ENCODE measurements around the gene IRX4. TPM values are rescaled to one million over a fixed set of nuclear protein-coding genes. Genes with fewer than 3 reads are reported as not detected.

The IRX4 gene
- total RNA-seq, 1 donor from 2014 or later = 17.6 TPM

- DNase-seq (ENCODE audit: missing footprints) (no peak), ATAC-seq (no peak)
- intact Hi-C loops (cut with DNase I) = no loop called here
These were observed 33.6 kb upstream of the IRX4 start for GRCh38 chr5:1916041-1917001.

- DNase-seq (ENCODE audit: missing footprints) (no peak), ATAC-seq (no peak)
- intact Hi-C loops (cut with DNase I) = no loop called here
These were observed 32.6 kb upstream of the IRX4 start for GRCh38 chr5:1915316-1915715.

- DNase-seq (ENCODE audit: missing footprints) = no peak
- intact Hi-C loops (cut with DNase I) = no loop called here
- ATAC-seq = no peak
These were observed 31.7 kb upstream of the IRX4 start for GRCh38 chr5:1914471-1914870.

- DNase-seq (ENCODE audit: missing footprints) (no peak), ATAC-seq (no peak)
- intact Hi-C loops (cut with DNase I) = no loop called here
These were observed 30.9 kb upstream of the IRX4 start for GRCh38 chr5:1913578-1913977.

GRCh38 chr5:1912951-1913565, 30.3 kb upstream of the IRX4 start:
- DNase-seq (ENCODE audit: missing footprints) = no peak
- no peak for ATAC-seq
- intact Hi-C loops (cut with DNase I) = no loop called here

- intact Hi-C loops (cut with DNase I) = no loop called here
- DNase-seq (ENCODE audit: missing footprints) (no peak), ATAC-seq (no peak)
These were observed 29.1 kb upstream of the IRX4 start for GRCh38 chr5:1911773-1912235.

- intact Hi-C loops (cut with DNase I) = no loop called here
- no peak for DNase-seq (ENCODE audit: missing footprints)
These were observed 28.4 kb upstream of the IRX4 start for GRCh38 chr5:1910861-1911772.

GRCh38 chr5:1910081-1910760, 27.5 kb upstream of the IRX4 start:
- ATAC-seq = no peak
- intact Hi-C loops (cut with DNase I) = no loop called here
- DNase-seq (ENCODE audit: missing footprints) = no peak

More at GRCh38 chr5:1910861-1911772, 28.4 kb upstream of the IRX4 start:
- ATAC-seq = no peak

GRCh38 chr5:1909346-1909985, 26.7 kb upstream of the IRX4 start:
- ATAC-seq = no peak
- intact Hi-C loops (cut with DNase I) = no loop called here
- DNase-seq (ENCODE audit: missing footprints) = no peak

- intact Hi-C loops (cut with DNase I) = no loop called here
- DNase-seq (ENCODE audit: missing footprints) (no peak), ATAC-seq (no peak)
These were observed 26.2 kb upstream of the IRX4 start for GRCh38 chr5:1908931-1909330.

- ATAC-seq (no peak), DNase-seq (ENCODE audit: missing footprints) (no peak)
These were observed 24.9 kb upstream of the IRX4 start for GRCh38 chr5:1907616-1908015.

GRCh38 chr5:1905108-1905507, 22.4 kb upstream of the IRX4 start:
- ATAC-seq = no peak

More at GRCh38 chr5:1907616-1908015, 24.9 kb upstream of the IRX4 start:
- intact Hi-C loops (cut with DNase I) = no loop called here

GRCh38 chr5:1901983-1902382, 19.3 kb upstream of the IRX4 start:
- intact Hi-C loops (cut with DNase I) = no loop called here
- DNase-seq (ENCODE audit: missing footprints) (no peak), ATAC-seq (no peak)

More at GRCh38 chr5:1905108-1905507, 22.4 kb upstream of the IRX4 start:
- intact Hi-C loops (cut with DNase I) = no loop called here
- DNase-seq (ENCODE audit: missing footprints) = no peak

- intact Hi-C loops (cut with DNase I) = no loop called here
- DNase-seq (ENCODE audit: missing footprints) = no peak
- ATAC-seq = no peak
These were observed 18.3 kb upstream of the IRX4 start for GRCh38 chr5:1901061-1901460.

GRCh38 chr5:1899201-1899600, 16.5 kb upstream of the IRX4 start:
- DNase-seq (ENCODE audit: missing footprints) = no peak
- ATAC-seq = no peak
- intact Hi-C loops (cut with DNase I) = no loop called here

- ATAC-seq (no peak), DNase-seq (ENCODE audit: missing footprints) (no peak)
- intact Hi-C loops (cut with DNase I) = no loop called here
These were observed 15.2 kb upstream of the IRX4 start for GRCh38 chr5:1897816-1898450.

- intact Hi-C loops (cut with DNase I) = no loop called here
These were observed 14.7 kb upstream of the IRX4 start for GRCh38 chr5:1897386-1897785.

More at GRCh38 chr5:1897386-1897785, 14.7 kb upstream of the IRX4 start:
- DNase-seq (ENCODE audit: missing footprints) = no peak
- no peak for ATAC-seq

Measured in Right ventricle myocardium inferior (tissue), 1 donor.